HepG2 (cell line): ENCODE measurements around the gene SESN1. TPM values are rescaled to one million over a fixed set of nuclear protein-coding genes. Genes with fewer than 3 reads are reported as not detected.

Experiments used
- ATAC-seq: fragments of 200-7000 bp; cut with Tn5 transposase; 3 replicates; pipeline ENCODE4 v1.9.1; 2020; ENCODE audit warnings: mild to moderate bottlenecking, moderate library complexity
- BruUV-seq: library from RNA; stranded (reverse); fragments of 400-500 nt; replicated peaks from 2 replicates; lab custom pipeline; 2021; lab: Mats Ljungman, UMichigan
- CTCF ChIA-PET: fragments of 300-600 bp; formaldehyde crosslinking; extraction: SDS; loops from one replicate; lab custom pipeline; 2021; ENCODE audit warnings: low total read pairs, inconsistent platforms, low intra/inter-chr PET ratio; lab: Yijun Ruan, JAX
- POLR2A ChIA-PET: fragments of 350-600 bp; sonication (Branson Sonifier 250); formaldehyde crosslinking; loops from one replicate; lab custom pipeline; 2020; ENCODE audit warnings: antibody characterized with exemption, inconsistent platforms; lab: Yijun Ruan, JAX
- DNase-seq: peaks from one replicate; pipeline ENCODE4 v3.0.0-alpha.2; 2015; ENCODE audit warnings: low spot score
- FAIRE-seq: peaks from 3 replicates; lab custom pipeline; 2011; peaks lifted over from hg19 to GRCh38; lab: Jason Lieb, UNC
- H2AFZ ChIP-seq: one replicate; pipeline ENCODE4 v1.6.1; 2011; ENCODE audit warnings: low read length, inconsistent platforms
- H3K27ac ChIP-seq: fragments of 300-600 bp; 3 replicates; pipeline ENCODE4 v1.8.0; 2011; ENCODE audit warnings: mixed run types, mild to moderate bottlenecking, mixed read lengths, low read length, inconsistent platforms; ENCODE audit not compliant: insufficient read depth; ENCODE audit errors: extremely low read length
- H3K27me3 ChIP-seq, 2 experiments: fragments of 200-600 bp in 1 of 2; 2 replicates in 1 of 2; 3 replicates in 1 of 2; pipeline versions ENCODE4 v1.6.0 to v1.8.0; 2011; ENCODE audit warnings: low read length in 2 of 2, mild to moderate bottlenecking in 2 of 2, moderate library complexity in 2 of 2, inconsistent platforms in 1 of 2; ENCODE audit not compliant: insufficient read depth in 2 of 2, control insufficient read depth in 1 of 2
- H3K36me3 ChIP-seq, 2 experiments: fragments of 200-600 bp in 1 of 2; replicated peaks in 1 of 2; 2 replicates in 1 of 2; 3 replicates in 1 of 2; pipeline versions ENCODE4 v1.5.1 to v1.8.0; 2011; ENCODE audit warnings: low read length in 2 of 2, inconsistent platforms in 1 of 2; ENCODE audit not compliant: insufficient read depth in 2 of 2, control insufficient read depth in 1 of 2
- H3K4me1 ChIP-seq: 2 replicates; pipeline ENCODE4 v1.5.1; 2012; ENCODE audit warnings: low read length, inconsistent platforms; ENCODE audit not compliant: insufficient read depth
- H3K4me2 ChIP-seq: 2 replicates; pipeline ENCODE4 v1.6.0; 2011; ENCODE audit warnings: low read depth, low read length, inconsistent platforms
- H3K4me3 ChIP-seq, 3 experiments: fragments of 200-600 bp in 1 of 3; sonication (generic), shearing (Covaris generic) in 1 of 3; replicated peaks in 1 of 3; 2 replicates each; pipeline ENCODE4 v1.5.1; 2011 to 2016; ENCODE audit warnings: low read length in 3 of 3, inconsistent platforms in 2 of 3, low read depth in 2 of 3, mild to moderate bottlenecking in 2 of 3, control low read depth in 1 of 3, mixed read lengths in 1 of 3; ENCODE audit not compliant: insufficient read depth in 1 of 3
- H3K79me2 ChIP-seq: one replicate; pipeline ENCODE4 v1.6.1; 2011; ENCODE audit warnings: low read length, inconsistent platforms; ENCODE audit not compliant: insufficient read depth
- H3K9ac ChIP-seq: 2 replicates; pipeline ENCODE4 v1.6.0; 2011; ENCODE audit warnings: mild to moderate bottlenecking, low read depth, low read length, inconsistent platforms; ENCODE audit not compliant: insufficient read depth
- H3K9me3 ChIP-seq: 2 replicates; pipeline ENCODE4 v1.5.1; 2012; ENCODE audit warnings: mild to moderate bottlenecking, low read length
- H4K20me1 ChIP-seq: 2 replicates; pipeline ENCODE4 v1.6.0; 2011; ENCODE audit warnings: inconsistent platforms, mild to moderate bottlenecking, low read length, moderate library complexity; ENCODE audit not compliant: insufficient read depth
- AKAP8 ChIP-seq: sonication (generic); formaldehyde crosslinking; IDR thresholded peaks from 2 replicates; pipeline ENCODE4 v1.5.1; 2020; ENCODE audit warnings: mild to moderate bottlenecking, missing genetic modification reagents
- CTCF ChIP-seq: sonication (generic); formaldehyde crosslinking; IDR thresholded peaks from 2 replicates; pipeline ENCODE4 v1.5.0; 2020; ENCODE audit warnings: mild to moderate bottlenecking, missing genetic modification reagents, moderate library complexity
- HNRNPL ChIP-seq: fragments of 200-400 bp; formaldehyde crosslinking; IDR thresholded peaks from 2 replicates; pipeline ENCODE4 v1.6.1; 2017; ENCODE audit warnings: mild to moderate bottlenecking, low read depth, low read length
- NFYC ChIP-seq: IDR thresholded peaks from 2 replicates; pipeline ENCODE4 v1.6.1; 2016; ENCODE audit warnings: missing genetic modification reagents, missing compliant biosample characterization
- NR1H2 ChIP-seq: sonication (generic); formaldehyde crosslinking; IDR thresholded peaks from 2 replicates; pipeline ENCODE4 v1.8.1; 2022; ENCODE audit warnings: low read depth, missing genetic modification reagents, borderline replicate concordance
- PITX1 ChIP-seq: sonication (generic); formaldehyde crosslinking; IDR thresholded peaks from 2 replicates; pipeline ENCODE4 v1.5.1; 2020; ENCODE audit warnings: mild to moderate bottlenecking, missing genetic modification reagents
- TOE1 ChIP-seq: sonication (generic); formaldehyde crosslinking; IDR thresholded peaks from 2 replicates; pipeline ENCODE4 v1.4.0; 2020; ENCODE audit warnings: mild to moderate bottlenecking, missing genetic modification reagents
- ZBTB26 ChIP-seq: IDR thresholded peaks from 2 replicates; pipeline ENCODE4 v1.6.1; 2016; ENCODE audit warnings: missing compliant biosample characterization, missing genetic modification reagents, borderline replicate concordance
- ZFAT ChIP-seq: sonication (generic); formaldehyde crosslinking; conservative IDR thresholded peaks from 2 replicates; pipeline ENCODE4 v1.8.1; 2023; ENCODE audit warnings: missing genetic modification reagents, inconsistent platforms
- ZMYM3 ChIP-seq: sonication (generic); formaldehyde crosslinking; IDR thresholded peaks from 2 replicates; pipeline ENCODE4 v1.5.1; 2020; ENCODE audit warnings: mild to moderate bottlenecking, missing genetic modification reagents
- ZNF17 ChIP-seq: sonication (generic); formaldehyde crosslinking; IDR thresholded peaks from 2 replicates; pipeline ENCODE4 v1.5.0; 2020; ENCODE audit warnings: mild to moderate bottlenecking, missing genetic modification reagents
- ZNF597 ChIP-seq: sonication (generic); formaldehyde crosslinking; IDR thresholded peaks from 2 replicates; pipeline ENCODE4 v1.5.0; 2020; ENCODE audit warnings: missing genetic modification reagents
- ZNF598 ChIP-seq: sonication (generic); formaldehyde crosslinking; IDR thresholded peaks from 2 replicates; pipeline ENCODE4 v1.5.1; 2020; ENCODE audit warnings: mild to moderate bottlenecking, missing genetic modification reagents, borderline replicate concordance
- ZNF607 ChIP-seq: sonication (generic); formaldehyde crosslinking; IDR thresholded peaks from 2 replicates; pipeline ENCODE4 v1.5.1; 2020; ENCODE audit warnings: missing genetic modification reagents, mild to moderate bottlenecking, borderline replicate concordance
- ZNF660 ChIP-seq: sonication (generic); formaldehyde crosslinking; IDR thresholded peaks from 2 replicates; pipeline ENCODE4 v1.5.1; 2020; ENCODE audit warnings: mild to moderate bottlenecking, low read depth, missing genetic modification reagents, borderline replicate concordance
- ZSCAN29 ChIP-seq: sonication (generic); formaldehyde crosslinking; conservative IDR thresholded peaks from 2 replicates; pipeline ENCODE4 v1.4.0; 2020; ENCODE audit warnings: mild to moderate bottlenecking, missing genetic modification reagents
- WGBS: methylation state at CpG from one replicate; pipeline ENCODE4 v1.1.6; 2017; ENCODE audit warnings: low lambda C conversion rate; 5-methylcytosine and 5-hydroxymethylcytosine counted together
- in situ Hi-C: cut with HindIII; loops from 2 replicates; pipeline ENCODE4 v1.10.0; 2017; ENCODE audit warnings: low pct_unique_long_range_greater_than_20kb; ENCODE audit not compliant: extremely low pct_ligation_motif_present
- intact Hi-C: fragments of 100-400 bp; cut with micrococcal nuclease; formaldehyde crosslinking; loops from one replicate; pipeline ENCODE4 v1.10.0; 2022; ENCODE audit not compliant: unreplicated experiment
- polyA plus RNA-seq, 8 experiments: library from polyadenylated mRNA; depleted of rRNA in 3 of 8; stranded (reverse) in 7 of 8; unstranded in 1 of 8; fragments of >200 nt; fragmentation: Illumina TruSeq in 4 of 8; extraction: Trizol in 4 of 8; gene quantifications; 2 replicates each; pipeline versions ENCODE4 v1.2.1 to v1.2.3, GENCODE V29; 2011 to 2016; ENCODE audit warnings: low read depth in 4 of 8, missing spikeins in 1 of 8, mixed read lengths in 1 of 8; ENCODE audit not compliant: insufficient read depth in 1 of 8
- total RNA-seq, 5 experiments: library from RNA; depleted of rRNA; stranded (reverse); fragments of >200 nt; fragmentation: Illumina TruSeq; extraction: Trizol; gene quantifications; 2 replicates each; pipeline ENCODE4 v1.2.3, GENCODE V29; 2016; ENCODE audit warnings: low read depth in 1 of 5
- TF ChIP-seq, protein P1 (sequence below): sonication (generic); formaldehyde crosslinking; IDR thresholded peaks from 2 replicates; pipeline ENCODE4 v1.4.0; 2020; ENCODE audit warnings: missing genetic modification reagents
- TF ChIP-seq, protein P2 (sequence below): sonication (generic); formaldehyde crosslinking; IDR thresholded peaks from 2 replicates; pipeline ENCODE4 v1.9.0; 2022; ENCODE audit warnings: missing genetic modification reagents, mild to moderate bottlenecking, borderline replicate concordance

SESN1 gene
- total and polyA plus RNA-seq, 2 of the 13 experiments (the other 11 are each of a cell fraction or from before 2014, with no cell fraction given): 24.9 to 44.7 TPM

DNA sequence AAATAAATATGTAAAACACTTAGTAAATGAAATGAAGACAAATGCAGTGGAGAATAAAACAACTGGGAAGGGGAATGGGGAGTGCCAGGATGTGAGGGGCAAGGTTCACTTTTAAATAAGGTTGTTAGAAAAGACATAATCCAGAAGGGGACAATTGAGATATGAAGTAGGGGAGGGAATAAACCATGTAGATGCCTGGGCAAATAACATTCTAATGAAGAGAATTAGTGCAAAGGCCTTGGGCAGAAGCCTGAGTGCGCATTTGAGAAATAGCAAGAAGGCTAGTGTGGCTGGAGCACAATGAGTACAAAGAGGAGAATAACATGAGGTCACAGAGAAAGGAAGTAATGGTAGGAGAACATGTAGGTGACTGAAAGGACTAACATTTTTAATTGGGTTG lies 3.0 kb upstream of the SESN1 start:
- Histone ChIP-seq H3K4me1 (peaks cover 22% of the 10 kb centered on the region), H2AFZ (no peak overlapping the region), H3K79me2 (peaks cover 26% of the 10 kb centered on the region), H3K36me3 (no peaks in the 10 kb centered on the region), H3K9ac (no peak overlapping the region), H3K4me3 (no peak overlapping the region), H3K4me2 (no peak overlapping the region), H3K9me3 (no peaks in the 10 kb centered on the region), H4K20me1 (peaks cover 7% of the 10 kb centered on the region; the same call in 1 of the 2 replicates), H3K27ac (no peak overlapping the region), H3K27me3 (no peaks in the 10 kb centered on the region; a peak in 1 of 5 replicates)
- in situ Hi-C loops: no loop called here
- 97% methylated on average over 1 of the region's 1 CpG for WGBS
- ChIA-PET POLR2A (no interaction called here), CTCF (no interaction called here)
- ATAC-seq (no peak), FAIRE-seq (no peak), DNase-seq (no peak)
- intact Hi-C loops: loop anchor here (5.0 kb wide), 1 partner anchor 285 kb away; the partner anchor contains the start of gene CD164
- BruUV-seq: no TSS peak
- TF ChIP-seq AKAP8 (CRISPR knock-in tag) (no peak), CTCF (CRISPR knock-in tag) (no peak), ZNF598 (no peak), HNRNPL (no peak), NFYC (no peak), ZNF17 (CRISPR knock-in tag) (no peak), NR1H2 (CRISPR knock-in tag) (no peak), ZNF660 (CRISPR knock-in tag) (no peak), ZNF607 (CRISPR knock-in tag) (no peak), ZMYM3 (CRISPR knock-in tag) (no peak), ZFAT (CRISPR knock-in tag) (no peak), PITX1 (CRISPR knock-in tag) (no peak), TOE1 (CRISPR knock-in tag) (no peak), ZNF597 (CRISPR knock-in tag) (no peak), ZSCAN29 (CRISPR knock-in tag) (no peak), ZBTB26 (CRISPR knock-in tag) (no peak)
- TF ChIP-seq, protein P1, sequence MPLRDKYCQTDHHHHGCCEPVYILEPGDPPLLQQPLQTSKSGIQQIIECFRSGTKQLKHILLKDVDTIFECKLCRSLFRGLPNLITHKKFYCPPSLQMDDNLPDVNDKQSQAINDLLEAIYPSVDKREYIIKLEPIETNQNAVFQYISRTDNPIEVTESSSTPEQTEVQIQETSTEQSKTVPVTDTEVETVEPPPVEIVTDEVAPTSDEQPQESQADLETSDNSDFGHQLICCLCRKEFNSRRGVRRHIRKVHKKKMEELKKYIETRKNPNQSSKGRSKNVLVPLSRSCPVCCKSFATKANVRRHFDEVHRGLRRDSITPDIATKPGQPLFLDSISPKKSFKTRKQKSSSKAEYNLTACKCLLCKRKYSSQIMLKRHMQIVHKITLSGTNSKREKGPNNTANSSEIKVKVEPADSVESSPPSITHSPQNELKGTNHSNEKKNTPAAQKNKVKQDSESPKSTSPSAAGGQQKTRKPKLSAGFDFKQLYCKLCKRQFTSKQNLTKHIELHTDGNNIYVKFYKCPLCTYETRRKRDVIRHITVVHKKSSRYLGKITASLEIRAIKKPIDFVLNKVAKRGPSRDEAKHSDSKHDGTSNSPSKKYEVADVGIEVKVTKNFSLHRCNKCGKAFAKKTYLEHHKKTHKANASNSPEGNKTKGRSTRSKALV (CRISPR knock-in tag): no peak
- TF ChIP-seq, protein P2, sequence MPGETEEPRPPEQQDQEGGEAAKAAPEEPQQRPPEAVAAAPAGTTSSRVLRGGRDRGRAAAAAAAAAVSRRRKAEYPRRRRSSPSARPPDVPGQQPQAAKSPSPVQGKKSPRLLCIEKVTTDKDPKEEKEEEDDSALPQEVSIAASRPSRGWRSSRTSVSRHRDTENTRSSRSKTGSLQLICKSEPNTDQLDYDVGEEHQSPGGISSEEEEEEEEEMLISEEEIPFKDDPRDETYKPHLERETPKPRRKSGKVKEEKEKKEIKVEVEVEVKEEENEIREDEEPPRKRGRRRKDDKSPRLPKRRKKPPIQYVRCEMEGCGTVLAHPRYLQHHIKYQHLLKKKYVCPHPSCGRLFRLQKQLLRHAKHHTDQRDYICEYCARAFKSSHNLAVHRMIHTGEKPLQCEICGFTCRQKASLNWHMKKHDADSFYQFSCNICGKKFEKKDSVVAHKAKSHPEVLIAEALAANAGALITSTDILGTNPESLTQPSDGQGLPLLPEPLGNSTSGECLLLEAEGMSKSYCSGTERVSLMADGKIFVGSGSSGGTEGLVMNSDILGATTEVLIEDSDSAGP (CRISPR knock-in tag): no peak
